HCT116 (cell line): ENCODE data around the gene CHST8.

Source experiments
- POLR2A ChIP-seq: IDR thresholded peaks from 2 replicates; pipeline ENCODE4 v1.7.0; 2011; ENCODE audit warnings: borderline replicate concordance; ENCODE audit not compliant: insufficient read depth, insufficient read length; ENCODE audit errors: extremely low read depth
- YY1 ChIP-seq: IDR thresholded peaks from 2 replicates; pipeline ENCODE4 v1.6.1; 2011; ENCODE audit warnings: low read length, low read depth, moderate library complexity, mild to moderate bottlenecking; ENCODE audit not compliant: insufficient replicate concordance; ENCODE audit errors: extremely low read depth
- TF ChIP-seq, protein P1 (sequence below), 3 experiments: fragments of 200-600 bp in 1 of 3; sonication (generic) in 1 of 3; IDR thresholded peaks in 2 of 3; conservative IDR thresholded peaks in 1 of 3; 2 replicates each; pipeline ENCODE4 v1.5.1; 2012 to 2017; ENCODE audit warnings: low read depth in 2 of 3, low read length in 2 of 3, antibody characterized with exemption in 1 of 3, borderline replicate concordance in 1 of 3, control low read depth in 1 of 3, mild to moderate bottlenecking in 1 of 3, mixed read lengths in 1 of 3, mixed run types in 1 of 3, moderate library complexity in 1 of 3; ENCODE audit not compliant: insufficient read depth in 1 of 3
- TF ChIP-seq, protein P2 (sequence below): IDR thresholded peaks from 2 replicates; pipeline ENCODE4 v1.6.1; 2011; ENCODE audit warnings: mild to moderate bottlenecking, low read length, moderate library complexity; ENCODE audit not compliant: insufficient replicate concordance; ENCODE audit errors: extremely low read depth

DNA sequence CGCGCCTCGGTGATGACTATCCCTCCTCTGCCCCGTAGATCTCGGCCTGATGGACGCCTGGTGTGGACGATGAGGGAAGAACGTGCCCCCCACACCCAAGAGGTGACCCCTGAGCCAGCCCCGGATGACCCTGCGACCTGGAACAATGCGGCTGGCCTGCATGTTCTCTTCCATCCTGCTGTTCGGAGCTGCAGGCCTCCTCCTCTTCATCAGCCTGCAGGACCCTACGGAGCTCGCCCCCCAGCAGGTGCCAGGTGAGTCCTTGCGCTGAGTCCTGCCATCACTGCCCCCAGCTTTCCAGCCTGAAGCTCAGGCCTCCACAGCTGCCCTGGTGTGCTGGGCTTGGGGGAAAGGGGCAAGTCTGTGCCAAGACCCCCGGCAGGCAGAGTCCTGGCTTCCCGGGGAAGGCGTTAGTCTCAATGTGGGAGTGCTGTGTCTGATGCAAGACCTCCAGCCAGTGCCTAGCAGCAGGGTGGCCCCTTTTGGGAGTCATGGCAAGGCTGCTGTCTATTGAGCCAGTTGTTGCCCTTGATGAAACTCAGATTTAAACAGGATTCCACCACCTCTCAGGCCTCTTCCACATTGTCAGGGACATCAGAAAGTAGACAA is 67.5 kb downstream of the CHST8 start:
- TF ChIP-seq POLR2A (no peak), YY1 (no peak)
- TF ChIP-seq, protein P1, sequence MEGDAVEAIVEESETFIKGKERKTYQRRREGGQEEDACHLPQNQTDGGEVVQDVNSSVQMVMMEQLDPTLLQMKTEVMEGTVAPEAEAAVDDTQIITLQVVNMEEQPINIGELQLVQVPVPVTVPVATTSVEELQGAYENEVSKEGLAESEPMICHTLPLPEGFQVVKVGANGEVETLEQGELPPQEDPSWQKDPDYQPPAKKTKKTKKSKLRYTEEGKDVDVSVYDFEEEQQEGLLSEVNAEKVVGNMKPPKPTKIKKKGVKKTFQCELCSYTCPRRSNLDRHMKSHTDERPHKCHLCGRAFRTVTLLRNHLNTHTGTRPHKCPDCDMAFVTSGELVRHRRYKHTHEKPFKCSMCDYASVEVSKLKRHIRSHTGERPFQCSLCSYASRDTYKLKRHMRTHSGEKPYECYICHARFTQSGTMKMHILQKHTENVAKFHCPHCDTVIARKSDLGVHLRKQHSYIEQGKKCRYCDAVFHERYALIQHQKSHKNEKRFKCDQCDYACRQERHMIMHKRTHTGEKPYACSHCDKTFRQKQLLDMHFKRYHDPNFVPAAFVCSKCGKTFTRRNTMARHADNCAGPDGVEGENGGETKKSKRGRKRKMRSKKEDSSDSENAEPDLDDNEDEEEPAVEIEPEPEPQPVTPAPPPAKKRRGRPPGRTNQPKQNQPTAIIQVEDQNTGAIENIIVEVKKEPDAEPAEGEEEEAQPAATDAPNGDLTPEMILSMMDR (IDR thresholded peaks at IDR 0.05 in 2 of 3, conservative IDR thresholded peaks at IDR 0.05 in 1 of 3; ENCODE audit: borderline replicate concordance in 1 of 3, insufficient read depth in 1 of 3, low read depth in 2 of 3, low read length in 2 of 3) = no peak
- TF ChIP-seq, protein P2, sequence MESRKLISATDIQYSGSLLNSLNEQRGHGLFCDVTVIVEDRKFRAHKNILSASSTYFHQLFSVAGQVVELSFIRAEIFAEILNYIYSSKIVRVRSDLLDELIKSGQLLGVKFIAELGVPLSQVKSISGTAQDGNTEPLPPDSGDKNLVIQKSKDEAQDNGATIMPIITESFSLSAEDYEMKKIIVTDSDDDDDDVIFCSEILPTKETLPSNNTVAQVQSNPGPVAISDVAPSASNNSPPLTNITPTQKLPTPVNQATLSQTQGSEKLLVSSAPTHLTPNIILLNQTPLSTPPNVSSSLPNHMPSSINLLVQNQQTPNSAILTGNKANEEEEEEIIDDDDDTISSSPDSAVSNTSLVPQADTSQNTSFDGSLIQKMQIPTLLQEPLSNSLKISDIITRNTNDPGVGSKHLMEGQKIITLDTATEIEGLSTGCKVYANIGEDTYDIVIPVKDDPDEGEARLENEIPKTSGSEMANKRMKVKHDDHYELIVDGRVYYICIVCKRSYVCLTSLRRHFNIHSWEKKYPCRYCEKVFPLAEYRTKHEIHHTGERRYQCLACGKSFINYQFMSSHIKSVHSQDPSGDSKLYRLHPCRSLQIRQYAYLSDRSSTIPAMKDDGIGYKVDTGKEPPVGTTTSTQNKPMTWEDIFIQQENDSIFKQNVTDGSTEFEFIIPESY = no peak
